Measurements from ENCODE around the gene FGF14.

Gene FGF14

DNA sequence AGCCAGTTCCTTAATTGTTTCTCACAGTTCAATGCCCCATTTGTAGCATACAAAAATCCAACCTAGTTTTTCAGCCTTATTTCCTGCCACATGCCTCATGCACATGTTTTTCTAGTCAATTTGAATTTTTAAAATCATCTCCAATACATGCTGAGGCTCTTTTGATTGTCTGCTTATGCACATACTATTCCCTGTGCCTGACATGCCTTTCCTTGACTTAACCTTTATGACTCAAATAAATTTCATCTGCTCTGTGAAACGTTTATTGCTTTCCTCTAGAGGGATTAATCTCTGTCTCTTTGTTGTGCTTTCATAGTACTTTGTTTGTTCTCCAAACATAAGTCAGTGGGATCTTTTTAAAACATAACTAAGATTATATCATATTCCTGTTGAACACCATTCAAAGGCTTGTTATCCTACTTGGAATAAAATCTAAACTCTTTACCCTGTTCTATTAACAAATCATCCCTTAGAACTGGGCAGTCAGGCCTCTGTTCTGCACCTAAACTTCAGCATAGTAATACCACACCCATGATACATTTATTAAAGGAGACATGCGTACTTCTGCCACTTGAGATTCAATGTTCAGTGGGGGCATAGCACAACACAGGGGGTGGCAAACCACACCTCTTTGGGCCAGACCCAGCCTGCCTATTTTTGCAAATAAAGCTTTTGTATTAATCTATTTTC, 346.6 kb downstream of the FGF14 start:
- Mint-ChIP-seq H3K9me3 (peaks cover 23 to 28% of the 10 kb centered on the region in 2 donors), H3K27ac (no peak overlapping the region), H3K4me1 (no peaks in the 10 kb centered on the region)

GRCh38 chr13:102049853-102050252, 352.0 kb downstream of the FGF14 start:
- Mint-ChIP-seq H3K4me3 (no peak overlapping the region), H3K4me1 (no peaks in the 10 kb centered on the region), H3K27me3 (no peaks in the 10 kb centered on the region), H3K9me3 (peaks cover 20 to 36% of the 10 kb centered on the region in 2 donors), H3K27ac (no peak overlapping the region)
- DNase-seq (no peak), ATAC-seq (no peak)

More for the DNA sequence above, 346.6 kb downstream of the FGF14 start:
- ATAC-seq (no peak), DNase-seq (no peak)
- H3K4me3 Mint-ChIP-seq: no peak overlapping the region
- no peaks in the 10 kb centered on the region for H3K27me3 Mint-ChIP-seq

GRCh38 chr13:102045731-102046130, 356.1 kb downstream of the FGF14 start:
- Mint-ChIP-seq H3K27ac (no peak overlapping the region), H3K4me1 (no peaks in the 10 kb centered on the region), H3K4me3 (no peak overlapping the region), H3K9me3 (peaks cover 0 to 14% of the 10 kb centered on the region in 2 donors), H3K27me3 (no peaks in the 10 kb centered on the region)
- no peak for ATAC-seq
- no peak for DNase-seq

DNA sequence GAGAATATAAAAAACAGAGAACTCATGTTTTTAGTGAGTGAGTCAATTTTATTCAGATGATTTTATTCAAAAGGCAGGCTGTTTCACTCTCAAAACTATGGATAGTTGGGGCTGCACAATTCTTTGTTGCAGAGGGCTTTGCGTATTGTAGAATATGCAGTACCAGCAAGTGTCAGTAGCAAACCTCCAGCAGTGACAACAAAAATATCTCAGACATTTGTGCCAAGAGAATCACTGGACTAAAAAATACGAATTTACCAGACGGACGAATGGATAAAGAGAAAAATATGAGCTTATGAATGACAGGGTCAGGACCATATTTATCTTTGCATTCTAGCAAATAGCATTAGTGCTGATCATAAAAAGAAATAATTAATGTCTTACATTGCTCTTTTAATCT, 359.1 kb downstream of the FGF14 start:
- Mint-ChIP-seq H3K4me1 (no peaks in the 10 kb centered on the region), H3K27ac (no peak overlapping the region), H3K4me3 (no peak overlapping the region), H3K9me3 (peaks cover 0 to 5% of the 10 kb centered on the region in 2 donors), H3K27me3 (no peaks in the 10 kb centered on the region)
- DNase-seq (no peak), ATAC-seq (no peak)

GRCh38 chr13:102041544-102041943, 360.3 kb downstream of the FGF14 start:
- Mint-ChIP-seq H3K4me1 (no peaks in the 10 kb centered on the region), H3K27ac (no peak overlapping the region), H3K4me3 (no peak overlapping the region), H3K27me3 (no peaks in the 10 kb centered on the region), H3K9me3 (peaks cover 0 to 5% of the 10 kb centered on the region in 2 donors)
- DNase-seq (no peak), ATAC-seq (no peak)

GRCh38 chr13:102040812-102041211, 361.0 kb downstream of the FGF14 start:
- no peaks in the 10 kb centered on the region for H3K4me1 Mint-ChIP-seq
- no peak overlapping the region for H3K4me3 Mint-ChIP-seq
- no peaks in the 10 kb centered on the region for H3K27me3 Mint-ChIP-seq
- H3K27ac Mint-ChIP-seq: no peak overlapping the region
- DNase-seq (no peak), ATAC-seq (no peak)
- H3K9me3 Mint-ChIP-seq: peaks cover 0 to 5% of the 10 kb centered on the region in 2 donors

- peaks cover 0 to 5% of the 10 kb centered on the region in 2 donors for H3K9me3 Mint-ChIP-seq
- no peaks in the 10 kb centered on the region for H3K27me3 Mint-ChIP-seq
- no peaks in the 10 kb centered on the region for H3K4me1 Mint-ChIP-seq
- no peak overlapping the region for H3K4me3 Mint-ChIP-seq
- DNase-seq (no peak), ATAC-seq (no peak)
- H3K27ac Mint-ChIP-seq: no peak overlapping the region
Observed at GRCh38 chr13:102039264-102039663, 362.6 kb downstream of the FGF14 start.

- Mint-ChIP-seq H3K4me1 (no peaks in the 10 kb centered on the region), H3K27me3 (no peaks in the 10 kb centered on the region), H3K4me3 (no peak overlapping the region), H3K9me3 (peaks cover 0 to 5% of the 10 kb centered on the region in 2 donors), H3K27ac (no peak overlapping the region)
- DNase-seq: no peak
- no peak for ATAC-seq
Observed at GRCh38 chr13:102038787-102039186, 363.1 kb downstream of the FGF14 start.

- H3K4me1 Mint-ChIP-seq: no peaks in the 10 kb centered on the region
- H3K4me3 Mint-ChIP-seq: no peak overlapping the region
- ATAC-seq (no peak), DNase-seq (no peak)
- H3K27ac Mint-ChIP-seq: no peak overlapping the region
- peaks cover 0 to 5% of the 10 kb centered on the region in 2 donors for H3K9me3 Mint-ChIP-seq
- no peaks in the 10 kb centered on the region for H3K27me3 Mint-ChIP-seq
Observed at GRCh38 chr13:102035969-102036368, 365.9 kb downstream of the FGF14 start.

DNA sequence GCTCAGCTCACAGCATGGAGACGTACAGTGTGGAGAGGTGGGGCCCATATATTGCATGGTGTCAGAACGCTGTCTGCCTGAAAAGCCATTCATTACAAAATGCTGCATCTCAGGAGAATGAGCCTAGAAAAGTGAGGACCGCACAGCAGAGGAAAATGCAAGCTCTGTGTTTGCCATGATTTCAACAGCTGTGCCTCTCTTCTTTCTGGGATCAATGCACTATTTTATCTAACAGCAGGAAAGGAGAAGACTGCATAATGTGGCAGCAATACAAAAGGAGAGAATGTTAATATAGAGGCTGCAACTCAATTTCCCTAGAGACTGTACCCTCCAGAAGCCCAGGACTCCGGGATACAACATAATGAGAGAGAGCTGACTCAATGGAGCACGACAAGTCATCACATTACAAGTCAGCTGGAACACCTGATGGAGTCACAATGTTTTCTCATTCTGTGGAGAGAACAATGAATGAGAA, 368.0 kb downstream of the FGF14 start:
- no peak for ATAC-seq
- no peaks in the 10 kb centered on the region for H3K27me3 Mint-ChIP-seq
- DNase-seq: no peak
- no peaks in the 10 kb centered on the region for H3K9me3 Mint-ChIP-seq
- H3K4me1 Mint-ChIP-seq: no peaks in the 10 kb centered on the region
- H3K27ac Mint-ChIP-seq: no peak overlapping the region
- H3K4me3 Mint-ChIP-seq: no peak overlapping the region

DNA sequence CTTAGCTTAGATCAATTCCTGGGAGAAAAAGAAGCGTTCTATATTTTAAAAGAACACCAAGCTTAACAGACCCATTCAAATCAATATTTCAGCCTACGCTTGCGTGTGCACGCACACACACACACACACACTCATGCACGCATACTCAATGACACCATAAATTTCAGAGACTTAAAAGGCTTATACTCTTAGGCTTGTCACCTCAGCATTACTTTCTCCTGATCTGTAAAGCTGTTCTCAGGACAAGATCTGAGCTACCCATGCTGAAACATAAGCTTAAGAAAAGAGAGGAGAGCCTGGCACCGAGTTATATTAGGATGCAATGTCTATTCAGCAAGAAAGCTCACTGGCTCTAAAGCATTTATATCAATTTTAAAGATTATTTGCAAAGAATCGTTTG, 368.5 kb downstream of the FGF14 start:
- Mint-ChIP-seq H3K4me1 (no peaks in the 10 kb centered on the region), H3K4me3 (no peak overlapping the region), H3K27me3 (no peaks in the 10 kb centered on the region), H3K9me3 (no peaks in the 10 kb centered on the region), H3K27ac (no peak overlapping the region)
- ATAC-seq (no peak), DNase-seq (no peak)

DNA sequence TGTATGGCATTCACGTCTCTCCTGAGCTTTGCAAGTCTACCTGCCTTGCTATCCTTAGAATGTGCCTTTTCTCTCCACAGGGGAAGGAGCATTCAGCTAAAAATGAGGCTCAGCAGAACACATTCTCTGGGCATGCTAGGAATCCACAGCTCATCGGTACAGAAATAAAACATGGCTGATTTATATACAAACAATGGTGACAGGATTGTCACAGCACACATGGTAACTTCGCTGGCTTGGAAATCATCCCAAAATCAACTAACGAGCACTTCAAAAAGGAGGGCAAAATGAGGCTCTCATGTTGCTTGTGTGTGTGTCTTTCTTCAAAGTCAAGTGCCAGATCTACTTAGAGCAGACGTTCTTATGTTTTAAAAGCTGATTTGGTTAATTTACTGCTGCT, 373.0 kb downstream of the FGF14 start:
- Mint-ChIP-seq H3K4me3 (no peak overlapping the region), H3K4me1 (no peaks in the 10 kb centered on the region), H3K27me3 (no peaks in the 10 kb centered on the region), H3K9me3 (no peaks in the 10 kb centered on the region), H3K27ac (no peak overlapping the region)
- DNase-seq (no peak), ATAC-seq (no peak)

DNA sequence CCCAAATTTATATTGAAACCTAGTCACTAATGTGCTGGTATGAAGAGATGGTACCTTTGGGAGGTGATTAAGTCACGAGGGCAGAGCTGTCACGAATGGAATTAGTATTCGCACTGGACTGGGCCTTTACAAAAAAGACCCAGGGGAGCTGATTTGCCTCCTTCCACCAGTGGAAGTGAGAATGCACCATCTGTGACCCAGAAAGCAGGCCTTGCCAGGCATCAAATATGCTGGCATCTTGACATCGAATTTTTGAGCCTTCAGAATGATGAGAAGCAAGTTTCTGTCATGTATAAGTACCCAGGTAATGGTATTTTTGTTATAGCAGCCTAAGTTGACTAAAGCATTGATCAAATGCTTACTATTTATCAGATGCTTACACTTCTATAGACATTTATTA, 373.6 kb downstream of the FGF14 start:
- Mint-ChIP-seq H3K4me3 (no peak overlapping the region), H3K27ac (no peak overlapping the region), H3K9me3 (no peaks in the 10 kb centered on the region)

GRCh38 chr13:102021777-102022176, 380.1 kb downstream of the FGF14 start:
- Mint-ChIP-seq H3K4me3 (no peak overlapping the region), H3K27me3 (no peaks in the 10 kb centered on the region), H3K27ac (no peak overlapping the region), H3K4me1 (no peaks in the 10 kb centered on the region), H3K9me3 (peaks cover 28 to 33% of the 10 kb centered on the region in 2 donors)
- no peak for DNase-seq
- no peak for ATAC-seq

More for the DNA sequence above, 373.6 kb downstream of the FGF14 start:
- H3K27me3 Mint-ChIP-seq: no peaks in the 10 kb centered on the region
- DNase-seq: no peak
- no peak for ATAC-seq
- H3K4me1 Mint-ChIP-seq: no peaks in the 10 kb centered on the region

DNA sequence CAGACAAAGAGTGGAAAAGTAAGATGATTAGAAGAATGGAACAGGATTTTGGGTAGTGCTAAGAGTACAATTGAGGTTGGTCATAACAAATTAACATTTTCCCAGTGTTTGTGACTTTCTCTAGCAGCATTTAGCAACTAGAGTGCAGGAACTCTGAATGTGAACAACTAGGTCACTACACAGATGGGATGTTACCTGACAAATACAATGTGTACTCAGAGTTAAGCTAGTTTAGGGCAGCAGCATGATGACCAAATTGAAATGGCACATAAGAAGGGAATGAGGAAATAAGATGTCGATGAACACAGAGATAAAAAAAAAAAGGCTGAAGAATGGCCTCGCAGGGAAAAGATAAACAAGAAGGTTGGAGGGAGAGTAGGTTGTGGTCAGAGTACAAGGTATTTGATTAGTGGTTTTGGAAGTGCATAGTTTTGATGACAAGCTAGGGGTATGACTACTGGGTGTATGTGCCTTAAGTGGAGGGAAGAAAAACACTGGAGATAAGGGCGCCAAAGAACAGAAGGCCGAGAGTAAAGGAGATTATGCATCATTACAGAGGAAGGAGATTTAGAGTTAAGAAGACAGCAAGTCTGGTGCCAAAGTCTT, 381.1 kb downstream of the FGF14 start:
- H3K9me3 Mint-ChIP-seq: peaks cover 28 to 33% of the 10 kb centered on the region in 2 donors
- DNase-seq (no peak), ATAC-seq (no peak)
- no peaks in the 10 kb centered on the region for H3K4me1 Mint-ChIP-seq
- H3K27me3 Mint-ChIP-seq: no peaks in the 10 kb centered on the region
- no peak overlapping the region for H3K27ac Mint-ChIP-seq
- no peak overlapping the region for H3K4me3 Mint-ChIP-seq

DNA sequence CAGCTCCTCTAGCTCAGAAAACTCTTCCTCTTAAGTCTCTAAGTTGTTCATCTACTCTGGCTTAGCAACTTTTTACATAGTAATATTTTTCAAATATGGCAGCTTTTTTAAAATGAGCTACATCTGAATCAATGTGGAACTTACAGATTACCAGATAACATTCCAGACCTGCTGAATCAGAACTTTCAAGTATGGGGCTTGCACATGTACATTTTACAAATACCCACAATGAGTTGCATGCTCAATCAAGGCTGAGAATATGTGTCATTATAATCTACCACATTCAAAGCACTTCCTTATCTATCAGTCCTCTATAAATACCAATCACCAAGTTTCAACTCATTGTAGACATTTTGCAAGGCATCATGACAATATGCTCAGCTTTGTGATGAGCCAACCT, 383.1 kb downstream of the FGF14 start:
- Mint-ChIP-seq H3K9me3 (peaks cover 28 to 33% of the 10 kb centered on the region in 2 donors), H3K4me3 (no peak overlapping the region), H3K27ac (no peak overlapping the region), H3K27me3 (no peaks in the 10 kb centered on the region), H3K4me1 (no peaks in the 10 kb centered on the region)
- DNase-seq (no peak), ATAC-seq (no peak)
